GM12891 (cell line): ENCODE measurements around the gene DNM3.

Experiments
- POLR2A ChIP-seq: IDR thresholded peaks from 2 replicates; pipeline ENCODE4 v1.6.1; 2011; ENCODE audit warnings: low read depth, low read length, control low read depth
- POLR2AphosphoS5 ChIP-seq: IDR thresholded peaks from 2 replicates; pipeline ENCODE4 v1.6.1; 2011; ENCODE audit warnings: low read depth, low read length, control low read depth
- POU2F2 ChIP-seq: IDR thresholded peaks from 2 replicates; pipeline ENCODE4 v1.6.1; 2011; ENCODE audit warnings: low read depth, mild to moderate bottlenecking, control low read depth, low read length, moderate library complexity
- SPI1 ChIP-seq: IDR thresholded peaks from 2 replicates; pipeline ENCODE4 v1.6.1; 2011; ENCODE audit warnings: low read depth, low read length, control low read depth
- TAF1 ChIP-seq: IDR thresholded peaks from 2 replicates; pipeline ENCODE4 v1.6.1; 2011; ENCODE audit warnings: low read depth, low read length, control low read depth

DNA sequence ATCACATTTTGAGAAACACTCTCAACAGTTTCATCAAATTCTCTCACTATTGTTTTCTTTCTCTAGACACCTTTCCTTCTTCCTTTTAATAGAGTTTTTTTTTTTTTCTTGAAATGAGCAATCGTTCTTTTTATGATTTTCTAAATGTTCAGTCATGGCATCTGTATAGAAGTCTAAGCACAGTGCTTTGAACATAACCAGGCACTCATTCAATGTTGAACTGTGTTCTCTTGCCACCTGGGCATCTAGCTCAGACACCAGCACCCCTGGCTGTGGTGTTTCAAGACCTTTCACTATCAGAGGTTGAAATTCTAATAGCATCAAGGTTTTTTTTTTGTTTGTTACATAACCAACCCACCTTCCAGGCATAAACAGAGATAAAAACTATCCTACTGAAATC, 96.6 kb downstream of the DNM3 start:
- TF ChIP-seq POU2F2 = no peak
- TF ChIP-seq POLR2A = no peak
- TF ChIP-seq POLR2AphosphoS5 = no peak
- no peak for TF ChIP-seq TAF1
- TF ChIP-seq SPI1 = no peak
